A549 (cell line): Measurements from ENCODE around the gene RILPL2. TPM values are rescaled to one million over a fixed set of nuclear protein-coding genes. Genes with fewer than 3 reads are reported as not detected.

Experiments used
- ATAC-seq, 2 experiments: fragments of 200-7000 bp in 1 of 2; fragments of >200 bp in 1 of 2; cut with Nextera tagmentation in 1 of 2; cut with Tn5 transposase in 1 of 2; 3 replicates each; pipeline versions ENCODE4 v1.8.0 to v1.9.1; 2018 to 2020; ENCODE audit warnings: mild to moderate bottlenecking in 1 of 2, moderate library complexity in 1 of 2
- CTCF ChIA-PET: fragments of 300-600 bp; sonication (Branson Sonifier 250); formaldehyde crosslinking; extraction: SDS; loops from one replicate; lab custom pipeline; 2021; ENCODE audit warnings: antibody characterized with exemption, inconsistent platforms; lab: Yijun Ruan, JAX
- POLR2A ChIA-PET: fragments of 350-600 bp; formaldehyde crosslinking; extraction: SDS; loops from one replicate; lab custom pipeline; 2021; ENCODE audit warnings: antibody characterized with exemption, inconsistent platforms; lab: Yijun Ruan, JAX
- DNase-seq, 2 experiments: peaks; one replicate each; pipeline versions ENCODE4 v3.0.0 to v3.0.0-alpha.2; 2011 to 2016; ENCODE audit warnings: low read depth in 1 of 2, low spot score in 1 of 2
- FAIRE-seq: peaks from 2 replicates; lab custom pipeline; 2011; peaks lifted over from hg19 to GRCh38; lab: Jason Lieb, UNC
- H3K27ac ChIP-seq, 2 experiments: fragments of >200 bp; sonication (Bioruptor Twin); formaldehyde crosslinking; 3 replicates each; pipeline ENCODE4 v1.5.1; 2016 to 2017
- H3K4me1 ChIP-seq: fragments of >200 bp; sonication (Bioruptor Twin); formaldehyde crosslinking; 3 replicates; pipeline ENCODE4 v1.6.1; 2016
- H3K4me2 ChIP-seq: fragments of >200 bp; sonication (Bioruptor Twin); formaldehyde crosslinking; 3 replicates; pipeline ENCODE4 v1.6.1; 2016
- H3K4me3 ChIP-seq: fragments of >200 bp; sonication (Bioruptor Twin); formaldehyde crosslinking; 3 replicates; pipeline ENCODE4 v1.5.1; 2016
- H3K9me3 ChIP-seq: fragments of >200 bp; sonication (Bioruptor Twin); formaldehyde crosslinking; 3 replicates; pipeline ENCODE4 v1.6.1; 2016
- BHLHE40 ChIP-seq: IDR thresholded peaks from 2 replicates; pipeline ENCODE4 v1.6.1; 2012; ENCODE audit warnings: low read depth, low read length, inconsistent platforms
- CBX2 ChIP-seq: fragments of 200-600 bp; sonication (generic); IDR thresholded peaks from 2 replicates; pipeline ENCODE4 v1.6.1; 2016; ENCODE audit warnings: low read depth, mild to moderate bottlenecking, borderline replicate concordance
- EP300 ChIP-seq, 2 experiments: fragments of >200 bp; sonication (Bioruptor Twin); formaldehyde crosslinking; IDR thresholded peaks; 2 replicates in 1 of 2; 3 replicates in 1 of 2; pipeline ENCODE4 v1.6.1; 2016 to 2017
- FOSB ChIP-seq: fragments of 250-450 bp; sonication (Bioruptor Pico); IDR thresholded peaks from 2 replicates; pipeline ENCODE4 v1.5.0; 2020; ENCODE audit warnings: mild to moderate bottlenecking, moderate library complexity
- FOSL2 ChIP-seq, 2 experiments: fragments of 450-650 bp in 1 of 2; fragments of >200 bp in 1 of 2; sonication (Bioruptor Twin) in 1 of 2; formaldehyde crosslinking; IDR thresholded peaks; 2 replicates each; pipeline versions ENCODE4 v1.5.0 to v1.6.1; 2016 to 2020; ENCODE audit warnings: mild to moderate bottlenecking in 1 of 2, moderate library complexity in 1 of 2
- GATA3 ChIP-seq: IDR thresholded peaks from 2 replicates; pipeline ENCODE4 v1.6.1; 2012; ENCODE audit warnings: borderline replicate concordance
- HEYL ChIP-seq: fragments of 250-450 bp; sonication (Bioruptor Pico); IDR thresholded peaks from 2 replicates; pipeline ENCODE4 v1.8.0; 2021; ENCODE audit warnings: mild to moderate bottlenecking, moderate library complexity
- HOXA7 ChIP-seq: fragments of 250-450 bp; sonication (Bioruptor Pico); IDR thresholded peaks from 2 replicates; pipeline ENCODE4 v1.5.0; 2020; ENCODE audit warnings: mild to moderate bottlenecking, moderate library complexity
- HOXB13 ChIP-seq: fragments of 250-450 bp; sonication (Bioruptor Pico); IDR thresholded peaks from 2 replicates; pipeline ENCODE4 v1.5.0; 2020; ENCODE audit warnings: low read depth, mild to moderate bottlenecking, moderate library complexity
- HOXB5 ChIP-seq: fragments of 250-450 bp; sonication (Bioruptor Pico); IDR thresholded peaks from 2 replicates; pipeline ENCODE4 v1.5.0; 2020; ENCODE audit warnings: mild to moderate bottlenecking, moderate library complexity
- KDM1A ChIP-seq: fragments of 200-600 bp; sonication (generic); IDR thresholded peaks from 2 replicates; pipeline ENCODE4 v1.6.1; 2016; ENCODE audit warnings: low read depth, mild to moderate bottlenecking
- MAZ ChIP-seq: fragments of 150-350 bp; IDR thresholded peaks from 2 replicates; pipeline ENCODE4 v1.6.1; 2014; ENCODE audit warnings: antibody characterized with exemption, low read depth, low read length, borderline replicate concordance
- MYC ChIP-seq: IDR thresholded peaks from 2 replicates; pipeline ENCODE4 v1.6.1; 2012; ENCODE audit warnings: mild to moderate bottlenecking, inconsistent platforms, low read length, improper control_type of control experiment, borderline replicate concordance
- NPAS2 ChIP-seq: fragments of 250-450 bp; sonication (Bioruptor Pico); IDR thresholded peaks from 2 replicates; pipeline ENCODE4 v1.8.0; 2022; ENCODE audit warnings: mild to moderate bottlenecking, moderate library complexity, borderline replicate concordance
- PHF8 ChIP-seq: fragments of 200-600 bp; sonication (generic); IDR thresholded peaks from 2 replicates; pipeline ENCODE4 v1.6.1; 2016; ENCODE audit warnings: low read depth, mild to moderate bottlenecking, antibody characterized with exemption, moderate library complexity, borderline replicate concordance
- RAD21 ChIP-seq, 2 experiments: fragments of >200 bp in 1 of 2; sonication (Bioruptor Twin) in 1 of 2; formaldehyde crosslinking in 1 of 2; IDR thresholded peaks in 1 of 2; conservative IDR thresholded peaks in 1 of 2; 2 replicates in 1 of 2; 3 replicates in 1 of 2; pipeline ENCODE4 v1.6.1; 2012 to 2018; ENCODE audit warnings: inconsistent platforms in 1 of 2
- RARB ChIP-seq: fragments of 250-450 bp; sonication (Bioruptor Pico); IDR thresholded peaks from 2 replicates; pipeline ENCODE4 v1.8.0; 2021; ENCODE audit warnings: mild to moderate bottlenecking, moderate library complexity
- RCOR1 ChIP-seq: fragments of 150-350 bp; IDR thresholded peaks from 2 replicates; pipeline ENCODE4 v1.6.1; 2014; ENCODE audit warnings: antibody characterized with exemption, low read length, low read depth
- TP53 ChIP-seq: fragments of 250-450 bp; sonication (Bioruptor Pico); IDR thresholded peaks from 2 replicates; pipeline ENCODE4 v1.5.0; 2021; ENCODE audit warnings: mild to moderate bottlenecking, moderate library complexity
- ZNF302 ChIP-seq: fragments of 250-450 bp; sonication (Bioruptor Pico); IDR thresholded peaks from 2 replicates; pipeline ENCODE4 v1.9.0; 2021; ENCODE audit warnings: inconsistent platforms, mild to moderate bottlenecking, moderate library complexity
- ZSCAN20 ChIP-seq: fragments of 250-450 bp; sonication (Bioruptor Pico); IDR thresholded peaks from 2 replicates; pipeline ENCODE4 v1.8.0; 2022; ENCODE audit warnings: mild to moderate bottlenecking, moderate library complexity
- WGBS: methylation state at CpG from one replicate; pipeline ENCODE4 v1.1.6; 2017; ENCODE audit errors: missing lambda C conversion rate; 5-methylcytosine and 5-hydroxymethylcytosine counted together
- polyA plus RNA-seq, 4 experiments: library from polyadenylated mRNA; depleted of rRNA in 3 of 4; stranded (reverse); fragments of >200 nt; fragmentation: RNase III in 1 of 4; extraction: RNeasy Plus Mini Kit Qiagen cat#74134 plus additional on column Dnase treatment in 1 of 4; gene quantifications; 2 replicates in 3 of 4; 3 replicates in 1 of 4; pipeline ENCODE4 v1.2.3, GENCODE V29; 2011 to 2017
- TF ChIP-seq, protein P1 (sequence below): fragments of 250-450 bp; sonication (Bioruptor Pico); IDR thresholded peaks from 2 replicates; pipeline ENCODE4 v1.5.0; 2021; ENCODE audit warnings: mild to moderate bottlenecking, moderate library complexity, borderline replicate concordance
- TF ChIP-seq, protein P2 (sequence below): fragments of 150-350 bp; IDR thresholded peaks from 2 replicates; pipeline ENCODE4 v1.6.1; 2014; ENCODE audit warnings: low read depth, mild to moderate bottlenecking, low read length
- TF ChIP-seq, protein P3 (sequence below): IDR thresholded peaks from 2 replicates; pipeline ENCODE4 v1.6.1; 2012
- TF ChIP-seq, protein P4 (sequence below): fragments of 450-650 bp; IDR thresholded peaks from 2 replicates; pipeline ENCODE4 v1.6.1; 2014; ENCODE audit warnings: antibody characterized with exemption

The RILPL2 gene
- polyA plus RNA-seq, 2 of the 4 experiments (the other 2 are of a cell fraction): 2.4 to 2.9 TPM

DNA sequence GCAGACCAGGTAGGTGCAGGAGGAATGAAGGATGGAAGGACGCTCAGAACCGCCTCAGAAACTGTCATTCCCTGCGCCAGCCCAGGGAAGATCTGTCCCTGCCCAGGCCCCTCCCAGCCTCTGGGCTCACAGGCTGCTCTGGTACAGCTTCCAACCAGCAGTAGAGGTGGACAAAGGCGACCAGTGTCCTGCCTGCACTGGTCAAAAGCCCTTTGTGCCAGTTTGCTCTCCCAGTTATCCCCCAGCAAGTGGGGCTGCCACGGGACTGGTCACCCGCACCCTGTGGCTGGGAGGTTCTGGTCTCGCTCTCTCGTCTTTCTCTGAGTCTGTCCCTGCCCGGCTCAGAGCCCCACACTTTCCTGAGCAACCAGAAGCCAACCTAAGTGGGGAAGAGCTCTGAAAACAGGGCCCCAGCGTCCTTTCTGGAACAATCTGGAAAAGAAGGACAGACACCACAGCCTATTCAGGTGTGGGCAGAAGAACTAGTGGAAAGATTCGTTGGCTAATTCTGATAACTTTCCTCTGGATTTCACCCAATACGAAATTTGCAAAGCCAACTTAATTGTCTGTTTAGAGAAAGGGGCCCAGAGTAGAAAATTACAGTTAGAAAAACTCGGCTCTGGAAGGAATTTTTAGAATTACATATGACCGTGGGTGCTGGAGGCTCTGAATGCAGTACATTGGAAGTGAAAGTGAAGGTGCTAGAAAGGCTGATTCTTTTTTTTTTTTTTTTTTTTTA lies 43.1 kb upstream of the RILPL2 start:
- DNase-seq (no peak), ATAC-seq (peak; percentile 16 to 42; a peak in 3 of 6 replicates), FAIRE-seq (no peak)
- Histone ChIP-seq H3K4me2 (no peak overlapping the region), H3K4me1 (no peaks in the 10 kb centered on the region), H3K27ac (no peak overlapping the region), H3K4me3 (no peak overlapping the region), H3K9me3 (no peaks in the 10 kb centered on the region)
- no peak for TF ChIP-seq HEYL (CRISPR knock-in tag)
- TF ChIP-seq MAZ: no peak
- TF ChIP-seq NPAS2 (CRISPR knock-in tag): no peak
- 86% methylated on average over 14 of the region's 14 CpGs for WGBS
- POLR2A ChIA-PET: no interaction called here
- CTCF ChIA-PET: interaction anchor here (0.7 to 1.1 kb wide), 2 partner anchors 11 to 46 kb away, joined by 3 read pairs; no protein-coding TSS in a partner anchor

DNA sequence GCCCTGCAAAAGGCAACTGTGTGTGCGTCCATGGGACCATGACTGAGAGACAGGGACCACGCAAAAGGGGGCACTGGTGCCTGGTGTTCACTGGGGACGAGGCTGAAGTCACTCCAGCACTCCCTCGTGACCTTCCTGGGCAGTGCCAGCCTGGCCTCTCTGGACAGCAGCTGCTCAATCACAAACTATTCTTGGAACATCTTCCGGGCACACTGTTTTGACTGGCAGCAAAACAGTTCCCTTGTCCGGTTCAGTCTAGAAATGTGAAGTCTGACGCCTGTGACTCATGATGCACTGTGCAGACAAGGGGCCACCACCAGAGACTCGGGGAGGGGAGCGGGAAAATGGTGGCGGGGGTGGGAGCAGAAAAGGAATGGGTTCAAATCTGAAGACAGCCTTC lies 42.3 kb upstream of the RILPL2 start:
- WGBS: 75% methylated on average over 9 of the region's 10 CpGs
- H3K27ac ChIP-seq: no peak overlapping the region
- no peak overlapping the region for H3K4me3 ChIP-seq
- no peaks in the 10 kb centered on the region for H3K9me3 ChIP-seq
- CTCF ChIA-PET: interaction anchor here (1.1 kb wide), 2 partner anchors 10 to 103 kb away, joined by 3 to 4 read pairs; no protein-coding TSS in a partner anchor
- no peak for FAIRE-seq
- TF ChIP-seq EP300 (IDR thresholded peaks at IDR 0.05): no peak
- no peak for TF ChIP-seq KDM1A
- no peak for TF ChIP-seq HEYL (CRISPR knock-in tag)
- TF ChIP-seq GATA3: no peak
- no peak for TF ChIP-seq FOSL2 (IDR thresholded peaks at IDR 0.05)
- TF ChIP-seq FOSL2 (CRISPR knock-in tag; IDR thresholded peaks at IDR 0.05): no peak
- no peak for TF ChIP-seq MAZ
- no peak for TF ChIP-seq ZSCAN20
- no peak for TF ChIP-seq FOSB (CRISPR knock-in tag)
- TF ChIP-seq, protein P1, sequence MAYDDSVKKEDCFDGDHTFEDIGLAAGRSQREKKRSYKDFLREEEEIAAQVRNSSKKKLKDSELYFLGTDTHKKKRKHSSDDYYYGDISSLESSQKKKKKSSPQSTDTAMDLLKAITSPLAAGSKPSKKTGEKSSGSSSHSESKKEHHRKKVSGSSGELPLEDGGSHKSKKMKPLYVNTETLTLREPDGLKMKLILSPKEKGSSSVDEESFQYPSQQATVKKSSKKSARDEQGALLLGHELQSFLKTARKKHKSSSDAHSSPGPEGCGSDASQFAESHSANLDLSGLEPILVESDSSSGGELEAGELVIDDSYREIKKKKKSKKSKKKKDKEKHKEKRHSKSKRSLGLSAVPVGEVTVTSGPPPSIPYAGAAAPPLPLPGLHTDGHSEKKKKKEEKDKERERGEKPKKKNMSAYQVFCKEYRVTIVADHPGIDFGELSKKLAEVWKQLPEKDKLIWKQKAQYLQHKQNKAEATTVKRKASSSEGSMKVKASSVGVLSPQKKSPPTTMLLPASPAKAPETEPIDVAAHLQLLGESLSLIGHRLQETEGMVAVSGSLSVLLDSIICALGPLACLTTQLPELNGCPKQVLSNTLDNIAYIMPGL (CRISPR knock-in tag): no peak
- TF ChIP-seq HOXB13 (CRISPR knock-in tag): no peak
- TF ChIP-seq, protein P2, sequence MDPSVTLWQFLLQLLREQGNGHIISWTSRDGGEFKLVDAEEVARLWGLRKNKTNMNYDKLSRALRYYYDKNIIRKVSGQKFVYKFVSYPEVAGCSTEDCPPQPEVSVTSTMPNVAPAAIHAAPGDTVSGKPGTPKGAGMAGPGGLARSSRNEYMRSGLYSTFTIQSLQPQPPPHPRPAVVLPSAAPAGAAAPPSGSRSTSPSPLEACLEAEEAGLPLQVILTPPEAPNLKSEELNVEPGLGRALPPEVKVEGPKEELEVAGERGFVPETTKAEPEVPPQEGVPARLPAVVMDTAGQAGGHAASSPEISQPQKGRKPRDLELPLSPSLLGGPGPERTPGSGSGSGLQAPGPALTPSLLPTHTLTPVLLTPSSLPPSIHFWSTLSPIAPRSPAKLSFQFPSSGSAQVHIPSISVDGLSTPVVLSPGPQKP: no peak
- TF ChIP-seq MYC: no peak
- TF ChIP-seq NPAS2 (CRISPR knock-in tag): no peak
- TF ChIP-seq RCOR1: no peak
- TF ChIP-seq, all 56 proteins: peak for 0
- Histone ChIP-seq H3K4me1 (no peaks in the 10 kb centered on the region), H3K4me2 (no peak overlapping the region)
- POLR2A ChIA-PET: no interaction called here
- no peak for DNase-seq
- no peak for ATAC-seq

DNA sequence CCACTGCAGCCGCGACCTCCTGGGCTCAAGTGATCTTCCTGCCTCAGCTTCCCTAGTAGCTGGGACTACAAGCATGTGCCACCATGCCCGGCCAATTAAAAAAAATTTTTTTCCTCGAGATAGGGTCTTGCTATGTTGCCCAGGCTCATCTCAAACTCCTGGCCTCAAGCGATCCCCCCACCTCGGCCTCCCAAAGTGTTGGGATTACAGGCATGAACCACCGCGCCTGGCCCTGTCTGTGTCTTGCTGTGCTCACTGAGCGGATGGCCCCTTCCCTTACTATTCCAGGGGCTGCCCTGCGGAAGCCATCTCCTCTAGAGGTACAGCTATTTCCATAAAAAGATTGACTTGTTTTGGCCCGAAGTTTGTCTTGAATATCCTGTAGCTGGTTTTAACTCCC lies 41.6 kb upstream of the RILPL2 start:
- CTCF ChIA-PET: interaction anchor here (0.6 to 1.6 kb wide), 3 partner anchors 30 to 1176 kb away, joined by 3 to 4 read pairs (median 3); no protein-coding TSS in a partner anchor
- POLR2A ChIA-PET: no interaction called here
- TF ChIP-seq HOXA7 (CRISPR knock-in tag): no peak
- no peak for TF ChIP-seq PHF8
- no peak for TF ChIP-seq RAD21 (conservative IDR thresholded peaks at IDR 0.05 in 1 of 2, IDR thresholded peaks at IDR 0.05 in 1 of 2)
- TF ChIP-seq, protein P2: no peak
- no peak for TF ChIP-seq EP300 (IDR thresholded peaks at IDR 0.05)
- TF ChIP-seq NPAS2 (CRISPR knock-in tag): no peak
- TF ChIP-seq TP53 (CRISPR knock-in tag): no peak
- no peak for TF ChIP-seq ZNF302 (CRISPR knock-in tag)
- TF ChIP-seq HOXB5: no peak
- no peak for TF ChIP-seq BHLHE40
- TF ChIP-seq KDM1A: no peak
- TF ChIP-seq, protein P3, sequence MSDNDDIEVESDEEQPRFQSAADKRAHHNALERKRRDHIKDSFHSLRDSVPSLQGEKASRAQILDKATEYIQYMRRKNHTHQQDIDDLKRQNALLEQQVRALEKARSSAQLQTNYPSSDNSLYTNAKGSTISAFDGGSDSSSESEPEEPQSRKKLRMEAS: no peak
- TF ChIP-seq, protein P4, sequence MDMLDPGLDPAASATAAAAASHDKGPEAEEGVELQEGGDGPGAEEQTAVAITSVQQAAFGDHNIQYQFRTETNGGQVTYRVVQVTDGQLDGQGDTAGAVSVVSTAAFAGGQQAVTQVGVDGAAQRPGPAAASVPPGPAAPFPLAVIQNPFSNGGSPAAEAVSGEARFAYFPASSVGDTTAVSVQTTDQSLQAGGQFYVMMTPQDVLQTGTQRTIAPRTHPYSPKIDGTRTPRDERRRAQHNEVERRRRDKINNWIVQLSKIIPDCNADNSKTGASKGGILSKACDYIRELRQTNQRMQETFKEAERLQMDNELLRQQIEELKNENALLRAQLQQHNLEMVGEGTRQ: no peak
- TF ChIP-seq CBX2: no peak
- TF ChIP-seq HEYL (CRISPR knock-in tag): no peak
- TF ChIP-seq RARB (CRISPR knock-in tag): no peak

More for the DNA sequence above, 41.6 kb upstream of the RILPL2 start:
- Histone ChIP-seq H3K27ac (no peak overlapping the region), H3K4me1 (no peaks in the 10 kb centered on the region), H3K4me3 (no peak overlapping the region), H3K9me3 (no peaks in the 10 kb centered on the region), H3K4me2 (no peak overlapping the region)
- no peak for DNase-seq
- 91% methylated on average over 11 of the region's 11 CpGs for WGBS
- no peak for ATAC-seq
- FAIRE-seq: no peak
